ENCODE measurements around the gene C1orf52. TPM values are rescaled to one million over a fixed set of nuclear protein-coding genes. Genes with fewer than 3 reads are reported as not detected.

C1orf52 gene
- total and polyA plus RNA-seq, 9 of the 15 experiments (the other 6 are each of a cell fraction or from before 2014, with no cell fraction given), result 17.0 to 38.5 (median 33.0) TPM

- TF ChIP-seq ZBTB33 (CRISPR knock-in tag; IDR thresholded peaks at IDR 0.05) (0 out of 2 replicates have a peak, but pooled peaks have one; percentile 22), GTF2B (IDR thresholded peaks at IDR 0.05; ENCODE audit: extremely low read depth, insufficient read length) (no peak), NR1H2 (CRISPR knock-in tag; IDR thresholded peaks at IDR 0.05) (no peak), ZNF280B (CRISPR knock-in tag; IDR thresholded peaks at IDR 0.05) (no peak), TFAP4 (CRISPR knock-in tag; IDR thresholded peaks at IDR 0.05; ENCODE audit: borderline replicate concordance) (peak; percentile 74), TCF7 (IDR thresholded peaks at IDR 0.05; ENCODE audit: borderline replicate concordance) (no peak), MITF (IDR thresholded peaks at IDR 0.05) (no peak), JUNB (CRISPR knock-in tag; conservative IDR thresholded peaks at IDR 0.05) (no peak), JUND (IDR thresholded peaks at IDR 0.05; ENCODE audit: borderline replicate concordance, low read depth, low read length) (peak; percentile 30; the same call in 1 of the 2 replicates), JUND (tag; IDR thresholded peaks at IDR 0.05; ENCODE audit: borderline replicate concordance, low read depth, low read length) (no peak; the same call in 2 of the 3 replicates), TAF1 (IDR thresholded peaks at IDR 0.05; ENCODE audit: control insufficient read depth, extremely low read depth, insufficient read depth, low read length, severe bottlenecking) (peak; percentile 68), EP400 (IDR thresholded peaks at IDR 0.05) (peak; percentile 74), ESRRA (IDR thresholded peaks at IDR 0.05; ENCODE audit: borderline replicate concordance, low read depth) (no peak), PRMT5 (CRISPR knock-in tag; IDR thresholded peaks at IDR 0.05) (no peak), ZNF146 (CRISPR knock-in tag; IDR thresholded peaks at IDR 0.05; ENCODE audit: unreplicated experiment) (no peak), RBBP5 (IDR thresholded peaks at IDR 0.05; ENCODE audit: borderline replicate concordance, insufficient read depth, low read length, poor library complexity, severe bottlenecking) (peak; percentile 97), NONO (IDR thresholded peaks at IDR 0.05; ENCODE audit: low read depth in 2 of 2, low read length in 1 of 2) (peak in 1 of 2 experiments; percentile 38; a peak in 2 of 4 replicates), LCOR (CRISPR knock-in tag; IDR thresholded peaks at IDR 0.05) (no peak), NELFE (IDR thresholded peaks at IDR 0.05; ENCODE audit: insufficient read depth, insufficient read length) (no peak), PHF8 (IDR thresholded peaks at IDR 0.05; ENCODE audit: borderline replicate concordance, low read length) (peak; percentile 74; the same call in 1 of the 2 replicates)
Observed at GRCh38 chr1:85200463-85201339, 58.8 kb downstream of the C1orf52 start, which contains the start of gene SYDE2 (continued).
